GM12878 (cell line): Measurements from ENCODE around the gene RHOBTB1. TPM values are rescaled to one million over a fixed set of nuclear protein-coding genes. Genes with fewer than 3 reads are reported as not detected.

Experiments used
- ATAC-seq: fragments of 200-7000 bp; cut with Tn5 transposase; 3 replicates; pipeline ENCODE4 v1.9.1; 2020; ENCODE audit warnings: mild to moderate bottlenecking, moderate library complexity
- BruUV-seq: library from RNA; stranded (reverse); fragments of 400-500 nt; replicated peaks from 2 replicates; lab custom pipeline; 2021; lab: Mats Ljungman, UMichigan
- CTCF ChIA-PET: fragments of 300-600 bp; sonication (Branson Sonifier 250); formaldehyde crosslinking; extraction: SDS; loops from one replicate; lab custom pipeline; 2021; ENCODE audit warnings: inconsistent platforms; lab: Yijun Ruan, JAX
- POLR2A ChIA-PET: fragments of 350-600 bp; formaldehyde crosslinking; extraction: SDS; loops from one replicate; lab custom pipeline; 2021; ENCODE audit warnings: inconsistent platforms; lab: Charles Lee
- RAD21 ChIA-PET: fragments of 300-600 bp; sonication (Branson Sonifier 250); formaldehyde crosslinking; loops from one replicate; lab custom pipeline; 2023; ENCODE audit warnings: antibody characterized with exemption; ENCODE audit not compliant: unreplicated experiment; lab: Charles Lee
- SMC1A ChIA-PET: fragments of 300-600 bp; sonication (Branson Sonifier 250); formaldehyde crosslinking; loops from one replicate; lab custom pipeline; 2023; ENCODE audit not compliant: unreplicated experiment, uncharacterized antibody; lab: Charles Lee
- DNase-seq: peaks from one replicate; pipeline ENCODE4 v3.0.0-alpha.2; 2011; ENCODE audit warnings: low read depth, low spot score
- FAIRE-seq: peaks from 3 replicates; lab custom pipeline; 2011; peaks lifted over from hg19 to GRCh38; lab: Jason Lieb, UNC
- H2AFZ ChIP-seq: 2 replicates; pipeline ENCODE4 v1.6.0; 2011; ENCODE audit warnings: low read depth, low read length, control low read depth; ENCODE audit not compliant: control insufficient read depth
- H3K27ac ChIP-seq: 2 replicates; pipeline ENCODE4 v1.5.1; 2011; ENCODE audit warnings: control low read depth; ENCODE audit not compliant: control insufficient read depth, insufficient read depth
- H3K27me3 ChIP-seq, 2 experiments: replicated peaks in 1 of 2; 2 replicates each; pipeline versions ENCODE4 v1.6.0 to v1.6.1; 2011; ENCODE audit warnings: low read length in 1 of 2; ENCODE audit not compliant: control insufficient read depth in 2 of 2, insufficient read depth in 2 of 2
- H3K36me3 ChIP-seq, 2 experiments: 2 replicates each; pipeline ENCODE4 v1.5.1; 2011; ENCODE audit warnings: low read length in 1 of 2; ENCODE audit not compliant: control insufficient read depth in 2 of 2, insufficient read depth in 2 of 2
- H3K4me1 ChIP-seq: 2 replicates; pipeline ENCODE4 v1.6.1; 2011; ENCODE audit warnings: mild to moderate bottlenecking, low read length, moderate library complexity, mixed read lengths; ENCODE audit not compliant: control insufficient read depth, insufficient read depth
- H3K4me2 ChIP-seq: 2 replicates; pipeline ENCODE4 v1.6.0; 2011; ENCODE audit warnings: control low read depth; ENCODE audit not compliant: control insufficient read depth, insufficient read depth
- H3K4me3 ChIP-seq: fragments of 200-600 bp; sonication (generic); 2 replicates; pipeline ENCODE4 v1.5.1; 2016
- H3K79me2 ChIP-seq: 2 replicates; pipeline ENCODE4 v1.6.0; 2011; ENCODE audit warnings: low read length; ENCODE audit not compliant: control insufficient read depth, insufficient read depth
- H3K9ac ChIP-seq: 2 replicates; pipeline ENCODE4 v1.8.0; 2011; ENCODE audit warnings: low read length, control low read depth, mixed read lengths; ENCODE audit not compliant: control insufficient read depth, insufficient read depth
- H3K9me3 ChIP-seq: replicated peaks from 3 replicates; pipeline ENCODE4 v1.5.1; 2011; ENCODE audit warnings: mild to moderate bottlenecking, low read length; ENCODE audit not compliant: control insufficient read depth, insufficient read depth
- H4K20me1 ChIP-seq: 2 replicates; pipeline ENCODE4 v1.6.0; 2011; ENCODE audit not compliant: control insufficient read depth, insufficient read depth
- BRCA1 ChIP-seq: IDR thresholded peaks from 2 replicates; pipeline ENCODE4 v1.6.1; 2011; ENCODE audit warnings: low read depth, low read length, improper control_type of control experiment
- EGR1 ChIP-seq, 2 experiments: IDR thresholded peaks; 1 replicate in 1 of 2; 2 replicates in 1 of 2; pipeline ENCODE4 v1.6.1; 2011 to 2012; ENCODE audit warnings: low read depth in 2 of 2, low read length in 2 of 2, borderline replicate concordance in 1 of 2, mild to moderate bottlenecking in 1 of 2, moderate library complexity in 1 of 2
- HDGF ChIP-seq: fragments of 450-650 bp; IDR thresholded peaks from 2 replicates; pipeline ENCODE4 v1.6.1; 2016; ENCODE audit warnings: antibody characterized with exemption
- IRF4 ChIP-seq: IDR thresholded peaks from 2 replicates; pipeline ENCODE4 v1.6.1; 2011; ENCODE audit warnings: low read depth, low read length
- MYC ChIP-seq: IDR thresholded peaks from 2 replicates; pipeline ENCODE4 v1.6.1; 2011; ENCODE audit warnings: mild to moderate bottlenecking, low read length, moderate library complexity, inconsistent platforms; ENCODE audit not compliant: insufficient read depth, insufficient replicate concordance, insufficient read length, severe bottlenecking
- PAX5 ChIP-seq: IDR thresholded peaks from 2 replicates; pipeline ENCODE4 v1.6.1; 2011; ENCODE audit warnings: low read depth, low read length, borderline replicate concordance
- POLR2AphosphoS5 ChIP-seq: IDR thresholded peaks from 2 replicates; pipeline ENCODE4 v1.6.1; 2011; ENCODE audit warnings: mild to moderate bottlenecking, low read length, inconsistent platforms
- RELA ChIP-seq: fragments of 450-650 bp; IDR thresholded peaks from 2 replicates; pipeline ENCODE4 v1.8.0; 2014; ENCODE audit warnings: borderline replicate concordance; ENCODE audit not compliant: partially characterized antibody
- RUNX3 ChIP-seq: IDR thresholded peaks from 2 replicates; pipeline ENCODE4 v1.6.1; 2012; ENCODE audit warnings: low read length, inconsistent platforms
- SMAD5 ChIP-seq: IDR thresholded peaks from 2 replicates; pipeline ENCODE4 v1.6.1; 2016; ENCODE audit warnings: antibody characterized with exemption, low read depth
- WRNIP1 ChIP-seq: IDR thresholded peaks from 2 replicates; pipeline ENCODE4 v1.6.1; 2011; ENCODE audit warnings: low read depth, low read length, improper control_type of control experiment, borderline replicate concordance
- ZNF207 ChIP-seq: fragments of 450-650 bp; IDR thresholded peaks from 2 replicates; pipeline ENCODE4 v1.6.1; 2014; ENCODE audit warnings: antibody characterized with exemption, mild to moderate bottlenecking, borderline replicate concordance
- WGBS: methylation state at CpG from one replicate; pipeline ENCODE4 v1.1.6; 2016; ENCODE audit warnings: low lambda C conversion rate; ENCODE audit not compliant: insufficient replicate concordance, insufficient coverage; ENCODE audit errors: missing lambda C conversion rate; 5-methylcytosine and 5-hydroxymethylcytosine counted together
- in situ Hi-C: fragments of 300-500 bp; cut with MboI; formaldehyde crosslinking; loops from 9 replicates; pipeline ENCODE4 v1.14.3; 2018; ENCODE audit warnings: mixed read lengths
- intact Hi-C: fragments of 100-400 bp; cut with micrococcal nuclease; formaldehyde crosslinking; loops from one replicate; pipeline ENCODE4 v1.14.2; 2022; ENCODE audit not compliant: unreplicated experiment
- polyA plus RNA-seq, 11 experiments: library from polyadenylated mRNA; depleted of rRNA in 4 of 11; unstranded in 6 of 11; stranded (reverse) in 5 of 11; fragments of >200 nt; fragmentation: Nextera tagmentation in 4 of 11; fragmentation: Illumina TruSeq in 1 of 11; extraction: Ambion mirVana in 4 of 11; extraction: Trizol in 1 of 11; gene quantifications; 1 replicate in 1 of 11; 2 replicates in 10 of 11; pipeline versions ENCODE4 v1.2.1 to v1.2.3, GENCODE V29; 2011 to 2016; ENCODE audit warnings: inconsistent platforms in 2 of 11, missing spikeins in 2 of 11, low read depth in 1 of 11
- total RNA-seq, 4 experiments: library from RNA; depleted of rRNA in 3 of 4; stranded (reverse); fragments of >200 nt in 3 of 4; fragmentation: Illumina TruSeq in 1 of 4; extraction: Trizol in 1 of 4; gene quantifications; 2 replicates each; pipeline versions ENCODE4 v1.2.1 to v1.2.3, GENCODE V29; 2013 to 2021
- TF ChIP-seq, protein P1 (sequence below): fragments of 450-650 bp; IDR thresholded peaks from 2 replicates; pipeline ENCODE4 v1.6.1; 2017; ENCODE audit warnings: mild to moderate bottlenecking, moderate library complexity

RHOBTB1 gene
- total and polyA plus RNA-seq, 10 of the 15 experiments (the other 5 are each of a cell fraction or from before 2014, with no cell fraction given): not detected

DNA sequence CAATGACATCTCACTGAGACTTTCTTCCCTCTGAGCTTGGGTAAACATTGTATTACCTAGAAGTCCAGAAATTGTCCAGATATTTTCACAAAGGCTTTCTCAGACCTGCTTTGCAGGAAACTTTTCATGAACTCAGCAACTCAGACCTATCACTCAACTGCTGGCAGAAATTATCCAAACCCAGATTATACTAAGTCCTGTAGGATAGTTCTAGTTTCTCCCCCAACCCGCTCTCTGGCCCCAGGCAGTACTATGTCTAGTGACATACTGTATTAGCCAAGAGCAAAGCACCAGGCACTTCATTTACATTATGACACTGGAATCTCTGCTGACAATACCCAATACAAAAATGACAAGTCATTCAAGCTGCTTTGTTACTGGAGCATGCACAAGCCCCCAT lies 75.0 kb downstream of the RHOBTB1 start:
- H3K9me3 ChIP-seq: no peaks in the 10 kb centered on the region
- H2AFZ ChIP-seq: no peak overlapping the region
- no peak for ATAC-seq
- no peaks in the 10 kb centered on the region for H3K4me1 ChIP-seq
- no peak overlapping the region for H3K27ac ChIP-seq
- H3K27me3 ChIP-seq: no peaks in the 10 kb centered on the region
- intact Hi-C loops: no loop called here
- no peaks in the 10 kb centered on the region for H3K36me3 ChIP-seq
- H3K4me2 ChIP-seq: no peak overlapping the region
- RAD21 ChIA-PET: no interaction called here
- WGBS: 0% methylated on average over 1 of the region's 1 CpG
- H3K79me2 ChIP-seq: no peaks in the 10 kb centered on the region
- no peak overlapping the region for H3K4me3 ChIP-seq
- SMC1A ChIA-PET: no interaction called here
- H4K20me1 ChIP-seq: no peaks in the 10 kb centered on the region
- POLR2A ChIA-PET: no interaction called here
- no peak overlapping the region for H3K9ac ChIP-seq
- CTCF ChIA-PET: interaction anchor here (0.6 to 1.4 kb wide), 2 partner anchors 52 to 157 kb away, joined by 3 read pairs; no protein-coding TSS in a partner anchor
- BruUV-seq: no TSS peak
- TF ChIP-seq PAX5 (no peak), BRCA1 (no peak), ZNF207 (no peak), SMAD5 (no peak), EGR1 (IDR thresholded peaks at IDR 0.05; ENCODE audit: borderline replicate concordance in 1 of 2, low read depth in 2 of 2, low read length in 2 of 2) (no peak), IRF4 (no peak), RELA (no peak), POLR2AphosphoS5 (no peak), HDGF (no peak), WRNIP1 (no peak), MYC (no peak), RUNX3 (no peak)
- TF ChIP-seq, protein P1, sequence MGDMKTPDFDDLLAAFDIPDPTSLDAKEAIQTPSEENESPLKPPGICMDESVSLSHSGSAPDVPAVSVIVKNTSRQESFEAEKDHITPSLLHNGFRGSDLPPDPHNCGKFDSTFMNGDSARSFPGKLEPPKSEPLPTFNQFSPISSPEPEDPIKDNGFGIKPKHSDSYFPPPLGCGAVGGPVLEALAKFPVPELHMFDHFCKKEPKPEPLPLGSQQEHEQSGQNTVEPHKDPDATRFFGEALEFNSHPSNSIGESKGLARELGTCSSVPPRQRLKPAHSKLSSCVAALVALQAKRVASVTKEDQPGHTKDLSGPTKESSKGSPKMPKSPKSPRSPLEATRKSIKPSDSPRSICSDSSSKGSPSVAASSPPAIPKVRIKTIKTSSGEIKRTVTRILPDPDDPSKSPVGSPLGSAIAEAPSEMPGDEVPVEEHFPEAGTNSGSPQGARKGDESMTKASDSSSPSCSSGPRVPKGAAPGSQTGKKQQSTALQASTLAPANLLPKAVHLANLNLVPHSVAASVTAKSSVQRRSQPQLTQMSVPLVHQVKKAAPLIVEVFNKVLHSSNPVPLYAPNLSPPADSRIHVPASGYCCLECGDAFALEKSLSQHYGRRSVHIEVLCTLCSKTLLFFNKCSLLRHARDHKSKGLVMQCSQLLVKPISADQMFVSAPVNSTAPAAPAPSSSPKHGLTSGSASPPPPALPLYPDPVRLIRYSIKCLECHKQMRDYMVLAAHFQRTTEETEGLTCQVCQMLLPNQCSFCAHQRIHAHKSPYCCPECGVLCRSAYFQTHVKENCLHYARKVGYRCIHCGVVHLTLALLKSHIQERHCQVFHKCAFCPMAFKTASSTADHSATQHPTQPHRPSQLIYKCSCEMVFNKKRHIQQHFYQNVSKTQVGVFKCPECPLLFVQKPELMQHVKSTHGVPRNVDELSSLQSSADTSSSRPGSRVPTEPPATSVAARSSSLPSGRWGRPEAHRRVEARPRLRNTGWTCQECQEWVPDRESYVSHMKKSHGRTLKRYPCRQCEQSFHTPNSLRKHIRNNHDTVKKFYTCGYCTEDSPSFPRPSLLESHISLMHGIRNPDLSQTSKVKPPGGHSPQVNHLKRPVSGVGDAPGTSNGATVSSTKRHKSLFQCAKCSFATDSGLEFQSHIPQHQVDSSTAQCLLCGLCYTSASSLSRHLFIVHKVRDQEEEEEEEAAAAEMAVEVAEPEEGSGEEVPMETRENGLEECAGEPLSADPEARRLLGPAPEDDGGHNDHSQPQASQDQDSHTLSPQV: no peak
- TF ChIP-seq, all 136 proteins: peak for 0
- FAIRE-seq: no peak
- DNase-seq: no peak
- in situ Hi-C loops: no loop called here
